ENCODE data around the gene ACTR2. TPM values are rescaled to one million over a fixed set of nuclear protein-coding genes. Genes with fewer than 3 reads are reported as not detected.

ACTR2 gene
- total and polyA plus RNA-seq, 2 of the 13 experiments (the other 11 are each of a cell fraction or from before 2014, with no cell fraction given) = 51.2 to 100 TPM

DNA sequence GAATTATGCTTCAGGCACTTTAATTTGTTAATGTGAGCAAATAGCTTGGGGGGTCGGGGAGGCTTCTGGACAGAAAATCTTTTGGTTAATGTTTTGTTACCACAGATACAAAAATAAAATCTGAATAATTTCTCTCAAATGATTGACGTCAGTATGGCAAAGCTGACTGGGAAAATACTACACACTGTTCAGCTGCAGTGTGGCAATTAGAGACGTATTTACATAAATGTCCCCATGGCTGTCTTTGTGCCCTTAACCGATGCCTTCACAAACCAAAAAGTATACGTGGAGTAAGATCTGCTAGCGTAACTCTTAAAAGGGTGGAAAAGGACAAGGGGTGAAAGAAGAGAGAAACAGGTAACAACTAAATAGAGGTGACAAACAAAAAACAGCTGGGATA lies 83.4 kb downstream of the ACTR2 start:
- H3K79me2 ChIP-seq (ENCODE audit: insufficient read depth, low read length) = no peaks in the 10 kb centered on the region
- H3K9me3 ChIP-seq (ENCODE audit: low read length) = no peaks in the 10 kb centered on the region
- no peak overlapping the region for H3K27ac ChIP-seq (ENCODE audit: extremely low read length, insufficient read depth, low read length)
- H3K27me3 ChIP-seq (ENCODE audit: control insufficient read depth in 1 of 2, insufficient read depth in 2 of 2, low read length in 2 of 2) = no peaks in the 10 kb centered on the region
- peaks cover 4% of the 10 kb centered on the region; the same call in 1 of the 2 replicates for H4K20me1 ChIP-seq (ENCODE audit: insufficient read depth, low read length)
- no peak overlapping the region for H2AFZ ChIP-seq (ENCODE audit: low read length)
- POLR2A ChIA-PET = interaction anchor here (1.1 to 2.7 kb wide), 2 partner anchors 10 to 11 kb away, joined by 5 to 10 read pairs; no protein-coding TSS in a partner anchor
- WGBS (ENCODE audit: low lambda C conversion rate) = 98% methylated on average over 6 of the region's 6 CpGs
- H3K4me2 ChIP-seq (ENCODE audit: low read depth, low read length) = no peak overlapping the region
- FAIRE-seq (no peak), ATAC-seq (no peak), DNase-seq (ENCODE audit: low spot score) (no peak)
- in situ Hi-C loops (cut with HindIII; ENCODE audit: extremely low pct_ligation_motif_present, low pct_unique_long_range_greater_than_20kb) (no loop called here), intact Hi-C loops (cut with micrococcal nuclease; ENCODE audit: unreplicated experiment) (no loop called here)
- BruUV-seq (replicated peaks) = TSS peak; percentile 34
- no peak overlapping the region for H3K4me3 ChIP-seq (replicated peaks in 1 of 3; ENCODE audit: insufficient read depth in 1 of 3, low read depth in 2 of 3, low read length in 3 of 3)
- H3K36me3 ChIP-seq (replicated peaks in 1 of 2; ENCODE audit: control insufficient read depth in 1 of 2, insufficient read depth in 2 of 2, low read length in 2 of 2) = peaks cover 35 to 69% of the 10 kb centered on the region in 2 experiments
- TF ChIP-seq ZBTB8A (CRISPR knock-in tag; IDR thresholded peaks at IDR 0.05; ENCODE audit: borderline replicate concordance, low read depth) = no peak
- TF ChIP-seq BRF2 (CRISPR knock-in tag; IDR thresholded peaks at IDR 0.05) = no peak
- TF ChIP-seq MEF2D (CRISPR knock-in tag; IDR thresholded peaks at IDR 0.05) = no peak
- TF ChIP-seq SRSF1 (optimal IDR thresholded peaks at IDR 0.05; ENCODE audit: low read depth, low read length) = no peak
- TF ChIP-seq ZNF557 (CRISPR knock-in tag; IDR thresholded peaks at IDR 0.05) = no peak
- TF ChIP-seq KDM1A (CRISPR knock-in tag; IDR thresholded peaks at IDR 0.05) = no peak
- no peak for TF ChIP-seq NCOA2 (CRISPR knock-in tag; IDR thresholded peaks at IDR 0.05)
- TF ChIP-seq GATAD1 (CRISPR knock-in tag; IDR thresholded peaks at IDR 0.05) = no peak
- no peak for TF ChIP-seq ZNF18 (CRISPR knock-in tag; IDR thresholded peaks at IDR 0.05; ENCODE audit: insufficient replicate concordance)
- TF ChIP-seq PCBP2 (optimal IDR thresholded peaks at IDR 0.05; ENCODE audit: low read depth, low read length, poor library complexity, severe bottlenecking) = no peak
- no peaks in the 10 kb centered on the region for H3K4me1 ChIP-seq (ENCODE audit: insufficient read depth, low read length)
- H3K9ac ChIP-seq (ENCODE audit: insufficient read depth, low read depth, low read length) = no peak overlapping the region
- CTCF ChIA-PET (ENCODE audit: low intra/inter-chr PET ratio, low total read pairs) = no interaction called here

Data from HepG2 (cell line).